Motor neuron (in vitro differentiated cells): ENCODE measurements around the gene NCBP3. TPM values are rescaled to one million over a fixed set of nuclear protein-coding genes. Genes with fewer than 3 reads are reported as not detected.
A peak's percentile ranks its signal among the peaks of the same experiment; 100 is the strongest.
"Not testable (repeated sequence)": the region's sequence is repeated elsewhere in the genome, so short reads cannot be mapped to it uniquely, and the experiment has no call there.

Experiments used
- ATAC-seq, 8 experiments: fragments of 200-7000 bp; cut with Tn5 transposase; replicated peaks in 6 of 8; 2 replicates each; pipeline ENCODE4 v1.8.0; 2021; ENCODE audit warnings: mild to moderate bottlenecking in 8 of 8, moderate library complexity in 8 of 8
- H3K27ac ChIP-seq, 2 donors: fragments of 250-450 bp; sonication (Bioruptor Pico); 2 replicates each; pipeline ENCODE4 v1.9.0; 2021; ENCODE audit warnings: antibody characterized with exemption in 2 of 2, mild to moderate bottlenecking in 2 of 2, moderate library complexity in 1 of 2
- H3K4me1 ChIP-seq, 2 donors: fragments of 250-450 bp; sonication (Bioruptor Pico); replicated peaks in 1 of 2; 2 replicates each; pipeline ENCODE4 v1.6.1; 2021; ENCODE audit warnings: antibody characterized with exemption in 2 of 2, mild to moderate bottlenecking in 2 of 2, moderate library complexity in 1 of 2
- H3K4me3 ChIP-seq, 5 donors: fragments of 250-450 bp; sonication (Bioruptor Pico); 2 replicates each; pipeline ENCODE4 v1.9.0; 2021; ENCODE audit warnings: antibody characterized with exemption in 5 of 5, mild to moderate bottlenecking in 5 of 5, moderate library complexity in 4 of 5
- WGBS, 10 experiments: fragments of 450-650 bp; shearing (Covaris generic); methylation state at CpG; one replicate each; pipeline ENCODE4 v1.0.0; 2022; 5-methylcytosine and 5-hydroxymethylcytosine counted together
- in situ Hi-C, 9 experiments: fragments of 400-800 bp; cut with MboI; loops; one replicate each; pipeline ENCODE4 v1.15.0; 2021; ENCODE audit warnings: low sequenced_read_pairs in 9 of 9, low pct_unique_long_range_greater_than_20kb in 2 of 9; ENCODE audit not compliant: unreplicated experiment in 9 of 9
- total RNA-seq, 8 experiments: library from RNA; unstranded; fragments of 300-600 nt; gene quantifications; 2 replicates each; pipeline versions ENCODE4 v1.2.3 to v1.2.4, GENCODE V29; 2022

Gene NCBP3
- total RNA-seq, 8 experiments from 2014 or later = 17.7 to 57.9 (median 33.7) TPM

- in situ Hi-C loops = loop anchor here in 1 of 9 experiments (10.0 kb wide), 1 partner anchor 64 kb away; no protein-coding TSS in a partner anchor
- no peaks in the 10 kb centered on the region for H3K4me1 ChIP-seq
- peak in 1 of 8 experiments; percentile 45 for ATAC-seq
- WGBS, 10 experiments = 56 to 100% (median 100%) methylated on average over 1 to 8 of the region's 15 CpGs; no CpG with 5 or more reads in 4 of the 10 experiments
- H3K27ac ChIP-seq = no peak overlapping the region
- H3K4me3 ChIP-seq = no peak overlapping the region
These were observed 47.5 kb downstream of the NCBP3 start for GRCh38 chr17:3798273-3799180.

GRCh38 chr17:3796822-3797170, 49.2 kb downstream of the NCBP3 start:
- Histone ChIP-seq H3K4me3 (no peak overlapping the region), H3K4me1 (peaks cover 4% of the 10 kb centered on the region in 2 donors), H3K27ac (no peak overlapping the region)
- no peak for ATAC-seq
- no CpG with 5 or more reads among the region's 9 CpGs for WGBS, 10 experiments
- in situ Hi-C loops = loop anchor here in 1 of 9 experiments (10.0 kb wide), 1 partner anchor 62 kb away; no protein-coding TSS in a partner anchor

- no peak for ATAC-seq
- no peak overlapping the region for H3K4me3 ChIP-seq
- H3K27ac ChIP-seq = no peak overlapping the region
- peaks cover 4% of the 10 kb centered on the region in 2 donors for H3K4me1 ChIP-seq
- 79 to 100% (median 90%) methylated on average over 2 to 4 of the region's 17 CpGs; no CpG with 5 or more reads in 6 of the 10 experiments for WGBS, 10 experiments
- in situ Hi-C loops = loop anchor here in 1 of 9 experiments (10.0 kb wide), 1 partner anchor 61 kb away; no protein-coding TSS in a partner anchor
These were observed 49.8 kb downstream of the NCBP3 start for GRCh38 chr17:3796110-3796821.

GRCh38 chr17:3795390-3796102, 50.5 kb downstream of the NCBP3 start:
- Histone ChIP-seq H3K4me1 (peaks cover 4% of the 10 kb centered on the region in 2 donors), H3K4me3 (no peak overlapping the region), H3K27ac (no peak overlapping the region)
- peak in 2 of 8 experiments; percentile 14 to 55 for ATAC-seq
- WGBS, 10 experiments = 0 to 98% (median 81%) methylated on average over 1 to 10 of the region's 31 CpGs; no CpG with 5 or more reads in 5 of the 10 experiments
- in situ Hi-C loops = loop anchor here in 1 of 9 experiments (10.0 kb wide), 1 partner anchor 61 kb away; no protein-coding TSS in a partner anchor

- in situ Hi-C loops = loop anchor here in 1 of 9 experiments (10.0 kb wide), 1 partner anchor 60 kb away; no protein-coding TSS in a partner anchor
- H3K4me3 ChIP-seq = no peak overlapping the region
- no peak overlapping the region for H3K27ac ChIP-seq
- H3K4me1 ChIP-seq = peaks cover 4% of the 10 kb centered on the region in 2 donors
- WGBS, 10 experiments = 56 to 87% (median 70%) methylated on average over 2 to 16 of the region's 26 CpGs; no CpG with 5 or more reads in 3 of the 10 experiments
- ATAC-seq = peak in 6 of 8 experiments; percentile 17 to 64 (median 40)
These were observed 51.3 kb downstream of the NCBP3 start for GRCh38 chr17:3794557-3795389.

GRCh38 chr17:3794152-3794551, 51.9 kb downstream of the NCBP3 start:
- not testable (repeated sequence) for ATAC-seq, H3K27ac ChIP-seq, H3K4me3 ChIP-seq, H3K4me1 ChIP-seq
- WGBS, 10 experiments = 80 to 92% (median 83%) methylated on average over 1 to 8 of the region's 9 CpGs; no CpG with 5 or more reads in 5 of the 10 experiments
- in situ Hi-C loops = loop anchor here in 1 of 9 experiments (10.0 kb wide), 1 partner anchor 59 kb away; no protein-coding TSS in a partner anchor

GRCh38 chr17:3793258-3793657, 52.8 kb downstream of the NCBP3 start:
- 67 to 100% (median 88%) methylated on average over 1 to 3 of the region's 7 CpGs; no CpG with 5 or more reads in 6 of the 10 experiments for WGBS, 10 experiments

GRCh38 chr17:3792481-3792880, 53.6 kb downstream of the NCBP3 start:
- 30 to 88% (median 67%) methylated on average over 1 to 6 of the region's 6 CpGs; no CpG with 5 or more reads in 1 of the 10 experiments for WGBS, 10 experiments
- Histone ChIP-seq H3K4me3 (no peak overlapping the region), H3K27ac (no peak overlapping the region), H3K4me1 (peaks cover 4% of the 10 kb centered on the region in 2 donors)
- no peak for ATAC-seq
- in situ Hi-C loops = loop anchor here in 1 of 9 experiments (10.0 kb wide), 1 partner anchor 58 kb away; no protein-coding TSS in a partner anchor

More at GRCh38 chr17:3793258-3793657, 52.8 kb downstream of the NCBP3 start:
- H3K27ac ChIP-seq, H3K4me3 ChIP-seq, ATAC-seq, H3K4me1 ChIP-seq: not testable (repeated sequence)
- in situ Hi-C loops = loop anchor here in 1 of 9 experiments (10.0 kb wide), 1 partner anchor 58 kb away; no protein-coding TSS in a partner anchor

GRCh38 chr17:3788200-3788599, 57.8 kb downstream of the NCBP3 start:
- ATAC-seq = no peak
- WGBS, 10 experiments = 42 to 100% (median 80%) methylated on average over 1 to 2 of the region's 2 CpGs
- H3K4me1 ChIP-seq = peaks cover 4% of the 10 kb centered on the region in 2 donors
- H3K4me3 ChIP-seq = no peak overlapping the region
- in situ Hi-C loops = no loop called here
- no peak overlapping the region for H3K27ac ChIP-seq

- in situ Hi-C loops, H3K4me1 ChIP-seq, ATAC-seq, H3K4me3 ChIP-seq, H3K27ac ChIP-seq: not testable (repeated sequence)
- WGBS, 10 experiments = 67 to 97% (median 83%) methylated on average over 1 to 4 of the region's 5 CpGs; no CpG with 5 or more reads in 2 of the 10 experiments
These were observed 60.7 kb downstream of the NCBP3 start for GRCh38 chr17:3785323-3785722.

GRCh38 chr17:3782751-3783150, 63.3 kb downstream of the NCBP3 start:
- Histone ChIP-seq H3K4me1 (no peaks in the 10 kb centered on the region), H3K4me3 (no peak overlapping the region), H3K27ac (no peak overlapping the region)
- 18 to 95% (median 78%) methylated on average over 3 to 8 of the region's 8 CpGs for WGBS, 10 experiments
- ATAC-seq = no peak
- in situ Hi-C loops = no loop called here
